Measurements from ENCODE around the gene RIC1. TPM values are rescaled to one million over a fixed set of nuclear protein-coding genes. Genes with fewer than 3 reads are reported as not detected.

RIC1 gene
- total RNA-seq, 1 experiment from 2014 or later: 18.6 TPM

DNA sequence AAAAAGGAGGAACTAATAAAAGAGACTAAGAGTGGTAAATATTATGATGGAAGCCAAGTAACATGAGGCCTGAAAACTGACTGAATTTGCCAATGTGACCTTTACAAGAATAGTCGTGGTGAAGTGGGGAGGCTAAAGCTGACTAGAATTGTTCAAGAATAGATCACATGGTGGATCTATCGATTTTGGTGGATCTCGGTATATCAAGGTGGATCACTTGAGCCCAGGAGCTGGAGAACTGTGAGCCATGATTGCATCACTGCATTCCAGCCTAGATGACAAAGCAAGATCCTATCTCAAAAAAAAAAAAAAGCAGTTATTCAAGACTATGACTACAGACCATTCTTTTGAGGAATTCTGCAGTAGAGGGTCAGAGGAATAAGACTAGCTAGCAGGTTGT, 189.0 kb downstream of the RIC1 start:
- Histone ChIP-seq H3K36me3 (ENCODE audit: control insufficient read depth, insufficient read depth, low read length) (no peaks in the 10 kb centered on the region; the same call in 1 of the 2 replicates), H3K27me3 (replicated peaks; ENCODE audit: control insufficient read depth, insufficient read depth, low read length) (no peaks in the 10 kb centered on the region), H3K4me1 (peaks cover 18% of the 10 kb centered on the region), H3K9me3 (no peaks in the 10 kb centered on the region), H3K4me3 (ENCODE audit: low read depth, low read length) (no peak overlapping the region)
- peak in 1 of 2 experiments; percentile 47 for DNase-seq
- Mint-ChIP-seq H3K9me3 (ENCODE audit: unreplicated experiment) (no peaks in the 10 kb centered on the region), H3K36me3 (ENCODE audit: insufficient read depth, unreplicated experiment) (peaks cover 19% of the 10 kb centered on the region), H3K4me1 (ENCODE audit: low read depth, unreplicated experiment) (peaks cover 11% of the 10 kb centered on the region), H3K27ac (ENCODE audit: unreplicated experiment) (peak overlapping the region; percentile 87), H3K4me3 (ENCODE audit: unreplicated experiment) (peak overlapping the region; percentile 12), H3K27me3 (ENCODE audit: insufficient read depth, unreplicated experiment) (no peaks in the 10 kb centered on the region)
- CTCF ChIA-PET: no interaction called here
- intact Hi-C loops (cut with micrococcal nuclease; ENCODE audit: unreplicated experiment): loop anchor here (2.0 kb wide), 1 partner anchor 15 kb away; the partner anchor contains the start of gene ERMP1
- BruUV-seq (replicated peaks): no TSS peak
- POLR2A ChIA-PET: no interaction called here
- TF ChIP-seq, protein P1, sequence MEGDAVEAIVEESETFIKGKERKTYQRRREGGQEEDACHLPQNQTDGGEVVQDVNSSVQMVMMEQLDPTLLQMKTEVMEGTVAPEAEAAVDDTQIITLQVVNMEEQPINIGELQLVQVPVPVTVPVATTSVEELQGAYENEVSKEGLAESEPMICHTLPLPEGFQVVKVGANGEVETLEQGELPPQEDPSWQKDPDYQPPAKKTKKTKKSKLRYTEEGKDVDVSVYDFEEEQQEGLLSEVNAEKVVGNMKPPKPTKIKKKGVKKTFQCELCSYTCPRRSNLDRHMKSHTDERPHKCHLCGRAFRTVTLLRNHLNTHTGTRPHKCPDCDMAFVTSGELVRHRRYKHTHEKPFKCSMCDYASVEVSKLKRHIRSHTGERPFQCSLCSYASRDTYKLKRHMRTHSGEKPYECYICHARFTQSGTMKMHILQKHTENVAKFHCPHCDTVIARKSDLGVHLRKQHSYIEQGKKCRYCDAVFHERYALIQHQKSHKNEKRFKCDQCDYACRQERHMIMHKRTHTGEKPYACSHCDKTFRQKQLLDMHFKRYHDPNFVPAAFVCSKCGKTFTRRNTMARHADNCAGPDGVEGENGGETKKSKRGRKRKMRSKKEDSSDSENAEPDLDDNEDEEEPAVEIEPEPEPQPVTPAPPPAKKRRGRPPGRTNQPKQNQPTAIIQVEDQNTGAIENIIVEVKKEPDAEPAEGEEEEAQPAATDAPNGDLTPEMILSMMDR (IDR thresholded peaks at IDR 0.05; ENCODE audit: insufficient read depth in 1 of 2, low read depth in 1 of 2, low read length in 1 of 2, severe bottlenecking in 1 of 2, unreplicated experiment in 1 of 2): no peak

DNA sequence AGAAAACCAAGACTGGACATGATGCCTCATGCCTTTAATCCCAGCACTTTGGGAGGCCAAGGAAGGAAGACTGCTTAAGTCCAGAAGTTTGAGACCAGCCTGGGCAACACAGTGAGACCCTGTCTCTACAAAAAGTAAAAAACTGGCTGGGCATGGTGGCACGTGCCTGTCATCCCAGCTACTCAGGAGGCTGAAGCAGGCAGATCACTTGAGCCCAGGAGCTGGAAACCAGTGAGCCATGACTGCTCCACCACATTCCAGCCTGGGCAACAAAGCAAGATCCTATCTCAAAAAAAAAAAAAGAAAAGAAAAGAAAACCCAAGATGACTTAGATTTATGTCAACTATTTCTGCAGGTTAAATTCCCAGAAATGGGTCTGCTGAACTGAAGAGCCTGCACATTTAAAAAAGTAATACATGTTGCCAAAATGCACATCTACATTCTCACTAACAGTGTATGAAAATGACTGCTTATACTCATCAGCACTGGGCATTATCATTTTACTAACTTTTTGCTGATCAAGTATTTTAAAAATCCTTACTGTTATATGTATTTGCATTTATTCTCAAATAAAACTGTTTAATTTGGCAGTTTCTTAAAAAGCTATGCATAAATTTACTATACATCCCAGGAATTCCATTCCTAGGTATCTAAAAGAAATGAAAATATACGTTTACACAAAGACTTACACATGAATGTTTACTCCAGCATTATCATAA, 189.7 kb downstream of the RIC1 start:
- H3K27ac Mint-ChIP-seq (ENCODE audit: unreplicated experiment): peak overlapping the region; percentile 87
- BruUV-seq (replicated peaks): no TSS peak
- peaks cover 19% of the 10 kb centered on the region for H3K36me3 Mint-ChIP-seq (ENCODE audit: insufficient read depth, unreplicated experiment)
- intact Hi-C loops (cut with micrococcal nuclease; ENCODE audit: unreplicated experiment): loop anchor here (2.0 kb wide), 1 partner anchor 14 kb away; the partner anchor contains the start of gene ERMP1
- ChIA-PET CTCF (no interaction called here), POLR2A (no interaction called here)
- Histone ChIP-seq H3K27me3 (replicated peaks; ENCODE audit: control insufficient read depth, insufficient read depth, low read length) (no peaks in the 10 kb centered on the region), H3K9me3 (no peaks in the 10 kb centered on the region), H3K4me1 (peaks cover 18% of the 10 kb centered on the region), H3K36me3 (ENCODE audit: control insufficient read depth, insufficient read depth, low read length) (no peaks in the 10 kb centered on the region; the same call in 1 of the 2 replicates), H3K4me3 (ENCODE audit: low read depth, low read length) (no peak overlapping the region)
- H3K4me3 Mint-ChIP-seq (ENCODE audit: unreplicated experiment): peak overlapping the region; percentile 12
- peaks cover 11% of the 10 kb centered on the region for H3K4me1 Mint-ChIP-seq (ENCODE audit: low read depth, unreplicated experiment)
- no peak for DNase-seq
- no peaks in the 10 kb centered on the region for H3K27me3 Mint-ChIP-seq (ENCODE audit: insufficient read depth, unreplicated experiment)
- no peaks in the 10 kb centered on the region for H3K9me3 Mint-ChIP-seq (ENCODE audit: unreplicated experiment)
- TF ChIP-seq, protein P1 (IDR thresholded peaks at IDR 0.05; ENCODE audit: insufficient read depth in 1 of 2, low read depth in 1 of 2, low read length in 1 of 2, severe bottlenecking in 1 of 2, unreplicated experiment in 1 of 2): no peak

DNA sequence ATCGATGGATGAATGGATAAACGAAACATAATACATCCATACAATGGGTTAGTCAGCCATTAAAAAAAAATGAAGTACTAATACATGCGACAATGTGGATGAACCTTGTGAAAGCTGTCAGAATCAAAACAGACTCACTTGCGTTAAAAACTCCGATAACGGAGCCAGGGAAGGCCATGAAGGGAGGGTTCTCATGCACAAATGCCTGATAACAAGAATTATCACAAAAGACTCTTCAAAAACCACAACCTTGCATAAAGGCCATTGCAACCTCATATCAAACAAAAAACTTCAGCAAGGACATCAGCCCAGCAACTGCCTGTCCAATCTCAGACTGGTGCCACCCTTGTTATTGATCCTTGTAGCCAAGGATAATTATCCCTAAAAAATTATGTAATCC, 190.3 kb downstream of the RIC1 start:
- Histone ChIP-seq H3K27me3 (replicated peaks; ENCODE audit: control insufficient read depth, insufficient read depth, low read length) (no peaks in the 10 kb centered on the region), H3K4me3 (ENCODE audit: low read depth, low read length) (no peak overlapping the region), H3K9me3 (no peaks in the 10 kb centered on the region), H3K4me1 (peaks cover 18% of the 10 kb centered on the region), H3K36me3 (ENCODE audit: control insufficient read depth, insufficient read depth, low read length) (no peaks in the 10 kb centered on the region; the same call in 1 of the 2 replicates)
- peaks cover 13% of the 10 kb centered on the region for H3K36me3 Mint-ChIP-seq (ENCODE audit: insufficient read depth, unreplicated experiment)
- no peak for DNase-seq
- H3K4me1 Mint-ChIP-seq (ENCODE audit: low read depth, unreplicated experiment): peaks cover 11% of the 10 kb centered on the region
- BruUV-seq (replicated peaks): no TSS peak
- ChIA-PET POLR2A (no interaction called here), CTCF (no interaction called here)
- H3K9me3 Mint-ChIP-seq (ENCODE audit: unreplicated experiment): no peaks in the 10 kb centered on the region
- TF ChIP-seq, protein P1 (IDR thresholded peaks at IDR 0.05; ENCODE audit: insufficient read depth in 1 of 2, low read depth in 1 of 2, low read length in 1 of 2, severe bottlenecking in 1 of 2, unreplicated experiment in 1 of 2): no peak
- H3K27ac Mint-ChIP-seq (ENCODE audit: unreplicated experiment): peak overlapping the region; percentile 15
- no peaks in the 10 kb centered on the region for H3K27me3 Mint-ChIP-seq (ENCODE audit: insufficient read depth, unreplicated experiment)
- intact Hi-C loops (cut with micrococcal nuclease; ENCODE audit: unreplicated experiment): loop anchor here (2.0 kb wide), 1 partner anchor 14 kb away; the partner anchor contains the start of gene ERMP1
- no peak overlapping the region for H3K4me3 Mint-ChIP-seq (ENCODE audit: unreplicated experiment)

Data from Caco-2 (cell line).